ENCODE data around the gene AGPS. TPM values are rescaled to one million over a fixed set of nuclear protein-coding genes. Genes with fewer than 3 reads are reported as not detected.
A peak's percentile ranks its signal among the peaks of the same experiment; 100 is the strongest.
"Not testable (repeated sequence)": the region's sequence is repeated elsewhere in the genome, so short reads cannot be mapped to it uniquely, and the experiment has no call there.

AGPS gene
- total RNA-seq, 1 experiment from 2014 or later, result 89.0 TPM

DNA sequence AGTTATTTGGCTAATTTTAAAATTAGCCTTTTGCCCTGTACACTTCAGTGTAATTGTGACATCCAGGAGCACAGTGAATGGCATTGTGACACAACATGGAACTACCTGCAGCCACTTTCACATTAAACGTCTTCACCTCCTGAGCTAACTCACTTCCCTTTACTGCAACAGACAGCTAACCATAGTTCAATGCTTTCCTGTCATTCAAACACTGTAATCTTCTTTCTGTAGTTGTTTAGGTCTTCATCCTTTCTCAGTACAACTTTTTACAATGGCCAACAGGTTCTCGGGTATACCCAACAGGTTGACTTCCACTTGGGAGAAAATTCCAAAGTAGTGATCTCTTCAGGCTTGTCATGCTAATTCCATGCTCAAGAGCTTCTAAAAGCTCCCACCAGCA lies 8.6 kb upstream of the AGPS start:
- no peak for DNase-seq (ENCODE audit: low read depth)

DNA sequence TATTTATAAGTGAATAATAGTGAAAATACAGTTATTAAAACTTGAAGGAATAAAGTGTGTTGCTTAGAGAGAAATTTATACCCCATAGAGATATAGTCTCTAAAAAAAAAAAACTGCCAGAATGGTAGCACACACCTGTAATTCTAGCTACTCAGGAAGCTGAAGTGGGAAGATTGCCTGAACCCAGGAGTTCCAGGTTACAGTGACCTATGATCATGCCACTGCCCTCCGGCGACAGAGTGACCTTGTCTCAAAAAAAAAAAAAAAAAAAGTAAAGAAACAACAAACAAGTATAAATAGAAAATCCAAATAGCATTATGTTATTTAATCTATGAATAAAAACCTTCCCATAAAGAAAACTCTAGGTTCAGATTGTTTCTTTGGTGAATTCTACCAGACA lies 7.4 kb upstream of the AGPS start:
- no peak for DNase-seq (ENCODE audit: low read depth)

DNA sequence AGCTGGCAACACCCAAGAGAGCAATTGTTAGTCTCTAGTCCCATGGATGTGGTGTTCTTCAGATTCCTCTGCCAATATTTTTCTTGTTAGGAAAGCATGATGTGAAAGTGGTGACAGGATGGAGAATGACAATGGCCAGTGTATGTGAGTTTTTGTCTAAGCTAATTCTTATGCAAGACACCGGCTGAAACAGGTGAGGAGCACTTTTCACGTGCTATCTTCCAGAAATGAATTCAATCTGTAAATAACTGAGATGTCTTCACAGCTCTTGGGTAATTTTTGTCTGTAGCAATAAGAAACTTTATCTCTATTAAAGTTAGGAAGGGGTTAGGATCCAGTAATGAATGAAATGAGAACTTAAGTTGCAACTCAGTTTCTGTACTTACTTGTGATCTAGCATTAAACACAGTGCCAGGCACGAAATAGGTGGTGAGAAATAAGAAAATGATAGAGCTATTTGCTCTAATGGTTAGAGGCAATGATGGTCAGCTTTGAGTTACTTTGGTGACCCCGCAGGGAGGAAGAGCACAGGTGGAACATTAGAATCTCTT lies 676 bp upstream of the AGPS start:
- DNase-seq (ENCODE audit: low read depth), result no peak

DNA sequence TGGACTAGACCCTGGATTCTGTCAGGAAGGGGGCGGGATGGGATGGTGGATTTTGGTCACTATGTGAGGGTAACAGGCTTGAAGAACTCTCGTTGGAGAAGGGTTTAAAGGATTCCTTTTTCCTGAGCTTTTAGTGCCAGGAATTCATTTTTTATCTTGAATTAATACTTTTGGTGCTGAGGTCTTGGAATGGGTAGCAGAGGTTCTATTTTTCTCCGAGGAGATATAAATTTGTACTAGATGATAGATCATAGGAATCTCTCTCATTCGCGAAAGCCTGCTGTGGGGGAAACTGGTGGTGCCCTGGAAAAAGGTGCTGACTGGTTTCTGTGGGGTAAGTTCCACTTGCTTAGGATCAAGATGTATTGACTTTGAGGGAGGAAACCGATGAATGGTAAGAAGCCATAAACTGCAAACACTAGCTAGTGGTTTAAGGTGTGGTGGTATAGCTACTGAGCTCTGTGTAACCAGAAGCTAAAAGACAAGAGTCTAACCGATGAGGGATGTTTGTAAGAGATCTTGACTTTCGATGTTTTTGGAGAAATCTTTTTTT lies 706 bp downstream of the AGPS start:
- DNase-seq (ENCODE audit: low read depth), result no peak

DNA sequence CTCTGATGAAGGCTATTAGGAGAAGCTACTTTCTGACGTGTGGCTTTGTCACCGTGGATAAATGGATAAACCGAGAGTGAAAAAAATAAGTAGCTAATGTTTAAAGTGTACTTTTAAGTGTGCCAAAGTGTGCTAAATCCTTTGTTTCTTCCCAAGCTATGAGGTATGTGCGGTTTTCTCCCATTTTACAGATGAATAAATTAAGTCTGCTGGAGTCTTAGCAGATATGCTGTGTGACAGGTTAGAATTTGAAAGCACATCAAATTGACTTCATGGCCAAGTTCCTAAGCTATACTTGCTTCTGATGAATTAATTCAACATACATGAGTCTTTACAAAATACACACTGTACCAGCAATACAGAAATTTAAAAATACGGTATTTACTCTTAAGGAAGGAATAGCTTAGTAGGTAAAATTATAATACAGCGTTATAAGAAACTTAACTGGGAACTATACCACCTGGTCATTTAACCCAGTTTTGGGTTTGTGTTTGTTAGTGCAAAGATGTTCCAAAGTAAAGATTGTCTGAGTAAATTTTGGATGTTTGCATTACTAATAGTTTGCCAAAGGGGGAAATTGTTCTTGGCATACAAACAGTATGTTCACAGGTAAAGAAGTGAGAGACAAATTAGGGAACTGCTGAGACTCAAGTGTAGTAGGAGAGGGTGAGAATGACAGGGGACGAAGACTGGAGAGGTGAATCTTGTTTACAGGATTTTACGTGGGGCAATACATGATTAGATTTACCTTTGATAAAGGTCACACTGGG lies 1.4 kb downstream of the AGPS start:
- DNase-seq (ENCODE audit: low read depth), result no peak

DNA sequence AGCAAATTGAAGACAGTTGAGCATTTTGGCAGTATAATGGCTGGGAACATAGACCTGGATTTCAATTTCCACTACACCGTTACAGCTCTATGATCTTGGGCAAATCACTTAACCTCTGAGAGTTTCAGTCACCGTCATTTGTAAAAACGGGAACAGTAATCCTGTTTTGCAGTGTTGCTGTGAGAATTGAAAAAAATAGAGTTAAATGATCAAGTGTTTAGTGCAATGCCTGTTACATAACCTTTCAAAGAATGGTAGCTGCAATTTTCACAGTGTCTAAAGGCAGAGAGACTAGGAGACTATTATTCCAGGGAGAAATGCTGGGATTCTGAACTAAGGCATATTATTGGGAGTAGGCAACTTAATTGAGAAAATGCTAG lies 2.0 kb downstream of the AGPS start:
- DNase-seq (ENCODE audit: low read depth), result no peak

DNA sequence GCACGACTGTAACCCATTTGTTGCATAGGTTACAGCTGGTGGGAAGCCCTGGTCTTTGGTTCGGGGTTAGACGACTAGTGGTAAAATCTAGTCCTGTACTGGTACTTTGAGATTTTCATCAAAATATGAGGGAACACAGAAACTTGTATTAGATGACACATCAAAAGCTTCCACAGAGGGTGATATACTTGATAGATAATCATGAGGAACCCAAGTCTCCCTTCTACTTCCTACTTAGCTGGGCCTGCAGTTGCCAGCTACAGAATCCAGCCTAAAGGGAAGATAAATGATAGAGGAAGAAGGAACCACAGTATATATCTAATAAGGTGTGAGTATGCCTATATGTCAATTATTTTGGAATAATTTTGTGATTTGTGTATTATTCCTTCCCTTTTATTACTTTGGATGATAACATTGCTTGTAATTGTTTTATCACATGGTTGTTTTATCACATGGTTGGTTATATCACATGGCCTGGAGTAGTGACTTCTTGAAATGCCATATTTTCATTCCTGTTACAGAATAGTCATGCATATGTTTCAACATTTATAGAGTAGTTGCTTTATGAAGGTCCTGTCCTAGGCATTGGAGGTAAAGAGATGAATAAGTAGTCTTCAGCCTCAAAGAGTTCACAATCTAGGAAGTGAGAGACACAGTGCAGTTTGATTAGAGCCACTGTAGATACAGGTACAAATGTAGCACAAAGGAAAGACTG lies 2.9 kb downstream of the AGPS start:
- DNase-seq (ENCODE audit: low read depth), result no peak

DNA sequence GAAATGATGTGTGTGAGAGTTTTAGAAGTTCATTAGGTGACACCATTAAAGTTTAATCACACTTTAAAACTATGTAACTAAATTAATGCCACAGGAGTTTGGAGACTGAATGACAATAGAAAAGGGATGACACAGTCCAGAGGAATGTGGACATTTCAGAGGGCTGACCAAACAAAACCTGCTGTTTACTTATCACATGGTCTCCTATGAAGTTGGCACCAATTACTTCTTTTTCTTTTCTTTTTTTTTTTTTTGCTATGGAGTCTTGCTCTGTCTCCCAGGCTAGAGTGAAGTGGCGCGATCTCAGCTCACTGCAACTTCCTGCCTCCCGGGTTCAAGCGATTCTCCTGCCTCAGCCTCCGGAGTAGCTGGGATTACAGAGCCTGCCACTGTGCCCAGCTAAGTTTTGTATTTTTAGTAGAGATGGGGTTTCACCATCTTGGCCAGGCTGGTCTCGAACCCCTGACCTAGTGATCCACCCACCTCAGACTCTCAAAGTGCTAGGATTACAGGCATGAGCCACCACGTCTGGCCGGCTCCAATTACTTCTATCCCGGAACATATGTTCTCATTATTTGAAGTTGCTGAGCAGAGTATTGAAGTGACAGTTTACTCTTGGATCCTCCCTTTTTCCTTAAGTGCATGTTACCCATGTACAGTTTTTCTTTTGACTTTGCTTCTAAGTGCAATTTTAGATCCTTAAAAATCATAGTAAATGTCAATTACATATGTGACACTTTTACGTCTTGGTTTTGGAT lies 4.3 kb downstream of the AGPS start:
- DNase-seq (ENCODE audit: low read depth), result peak; percentile 86

DNA sequence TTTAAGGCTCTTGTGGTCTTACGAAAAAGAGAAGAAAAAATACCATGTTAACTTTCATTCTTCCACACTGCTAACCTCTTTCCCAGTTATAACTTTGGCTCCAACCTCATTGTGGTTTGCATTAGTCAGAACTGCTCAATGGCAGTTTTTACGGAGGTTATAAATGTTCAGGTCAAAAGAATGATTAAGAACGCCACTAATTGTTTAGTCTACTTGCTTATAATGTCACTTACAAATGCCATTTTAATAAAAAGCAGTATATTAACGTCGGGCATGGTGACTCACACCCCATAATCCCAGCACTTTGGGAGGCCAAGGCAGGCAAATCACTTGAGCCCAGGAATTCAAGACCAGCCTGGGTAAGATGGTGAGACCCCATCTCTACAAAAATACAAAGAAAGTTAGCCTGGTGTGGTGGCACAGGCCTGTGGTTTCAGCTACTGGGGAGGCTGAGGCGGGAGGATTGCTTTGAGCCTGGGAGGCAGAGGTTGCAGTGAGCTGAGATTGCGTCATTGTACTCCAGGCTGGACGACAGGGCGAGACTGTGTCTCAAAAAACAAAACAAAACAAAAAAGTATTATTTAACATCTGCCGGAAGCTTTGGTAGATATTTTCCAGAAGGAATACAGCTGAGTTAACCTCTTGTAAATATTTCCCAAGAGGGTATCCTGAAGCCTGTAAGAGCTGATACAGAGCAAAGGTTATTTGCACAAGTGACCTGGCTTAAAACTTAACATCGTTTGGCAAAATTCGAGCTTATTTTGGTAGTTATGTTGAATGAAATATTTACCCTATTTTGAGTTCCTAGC lies 5.1 kb downstream of the AGPS start:
- DNase-seq (ENCODE audit: low read depth), result peak; percentile 82

DNA sequence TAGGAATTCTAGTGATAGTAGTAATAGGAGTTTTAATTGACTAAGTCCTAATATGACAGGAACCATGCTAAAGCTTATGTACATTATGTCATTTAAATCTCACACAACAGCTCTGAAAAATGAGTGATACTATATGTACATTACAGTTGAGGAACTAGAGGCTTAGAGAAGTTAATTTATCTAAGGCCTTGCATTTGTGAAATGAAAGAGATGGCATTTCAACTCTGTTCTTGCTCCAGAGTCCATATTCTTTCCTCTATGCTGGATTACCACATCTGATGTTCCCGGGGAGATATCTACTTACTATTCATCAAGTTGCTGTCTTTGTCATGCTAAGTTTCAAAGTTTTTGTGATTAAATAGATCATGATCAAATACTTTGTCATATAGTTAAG lies 5.7 kb downstream of the AGPS start:
- no peak for DNase-seq (ENCODE audit: low read depth)

DNA sequence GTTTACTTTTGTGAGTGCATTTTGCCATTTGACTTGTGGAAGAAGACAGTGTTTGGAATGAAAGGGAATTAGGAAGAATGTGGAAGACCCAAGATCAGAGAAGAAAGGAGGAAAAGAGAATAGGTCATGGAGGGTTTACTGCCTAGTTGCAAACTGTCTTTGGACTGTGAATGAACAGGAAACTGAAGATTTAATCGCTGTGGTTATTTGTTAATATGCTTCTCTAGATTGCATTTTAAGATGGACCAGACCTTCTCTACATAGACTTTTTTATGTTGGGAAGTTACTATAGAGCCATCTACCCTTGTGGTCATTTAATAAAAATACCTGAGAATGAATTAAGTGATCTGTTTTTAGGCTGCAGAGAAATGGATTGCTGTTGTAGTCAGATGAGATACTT lies 6.2 kb downstream of the AGPS start:
- no peak for DNase-seq (ENCODE audit: low read depth)

DNA sequence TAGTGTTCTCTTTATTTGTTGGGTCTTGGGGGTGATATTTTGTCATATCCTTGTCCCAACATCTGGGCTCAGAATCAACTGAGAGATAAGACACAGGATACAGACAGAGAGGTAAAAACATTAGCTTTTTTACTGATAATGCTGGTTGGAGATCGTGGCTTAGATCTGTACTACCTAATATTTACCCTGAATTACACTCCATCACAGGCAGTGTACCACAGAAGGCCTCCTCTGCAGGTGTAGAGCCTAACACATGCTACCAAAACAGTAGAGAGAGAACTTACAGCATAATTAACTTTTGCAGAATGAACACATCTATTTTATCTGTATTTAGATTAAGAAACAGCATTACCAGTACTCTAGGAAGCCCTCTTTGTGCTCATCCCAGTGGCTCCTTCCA lies 6.8 kb downstream of the AGPS start:
- no peak for DNase-seq (ENCODE audit: low read depth)

DNA sequence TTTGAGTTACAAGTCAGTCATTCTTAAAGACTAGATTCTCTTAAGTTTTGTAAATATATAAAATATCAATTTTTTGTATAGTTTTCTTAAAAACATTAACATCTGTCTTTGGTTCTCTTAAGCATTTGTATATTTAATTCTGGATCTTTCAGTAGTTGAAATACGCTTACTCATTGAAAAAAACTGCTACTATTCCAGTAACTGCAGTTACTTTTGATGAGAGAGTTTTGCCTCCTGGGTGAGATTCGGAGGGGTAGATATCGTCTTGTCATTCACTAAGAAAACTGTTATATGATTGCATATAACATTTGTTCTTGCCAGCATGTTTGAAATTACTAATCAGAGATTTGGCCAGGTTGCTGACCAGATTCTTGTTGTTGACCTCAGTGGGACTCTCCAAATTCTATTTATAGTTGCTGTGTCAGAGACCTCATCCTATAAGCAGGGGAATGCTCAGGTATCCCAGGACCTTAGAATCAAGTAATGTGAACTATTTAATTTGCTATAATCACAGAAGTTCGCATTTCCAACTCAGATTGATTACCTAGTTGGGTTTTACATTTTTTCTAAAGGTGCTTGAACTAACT lies 7.9 kb downstream of the AGPS start:
- no peak for DNase-seq (ENCODE audit: low read depth)

DNA sequence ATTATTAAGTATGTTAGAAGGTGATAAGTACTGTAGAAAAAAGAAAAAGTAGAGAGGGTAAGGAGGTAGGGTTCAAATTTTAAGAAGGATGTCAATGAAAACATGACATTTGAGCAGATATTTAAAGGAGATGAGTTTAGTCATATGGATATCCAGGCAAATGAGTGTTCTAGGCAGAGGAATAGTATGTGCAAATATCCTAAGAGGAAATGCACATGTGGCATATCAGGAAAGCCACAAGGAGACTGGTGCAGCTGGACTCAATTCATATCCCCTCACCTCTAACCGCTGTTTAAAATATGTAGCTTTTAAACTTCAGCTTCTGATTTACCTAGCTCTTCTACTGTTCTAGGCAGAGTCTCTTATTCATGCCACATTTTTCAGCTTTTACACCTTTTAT lies 9.5 kb downstream of the AGPS start:
- DNase-seq (ENCODE audit: low read depth), result no peak

DNA sequence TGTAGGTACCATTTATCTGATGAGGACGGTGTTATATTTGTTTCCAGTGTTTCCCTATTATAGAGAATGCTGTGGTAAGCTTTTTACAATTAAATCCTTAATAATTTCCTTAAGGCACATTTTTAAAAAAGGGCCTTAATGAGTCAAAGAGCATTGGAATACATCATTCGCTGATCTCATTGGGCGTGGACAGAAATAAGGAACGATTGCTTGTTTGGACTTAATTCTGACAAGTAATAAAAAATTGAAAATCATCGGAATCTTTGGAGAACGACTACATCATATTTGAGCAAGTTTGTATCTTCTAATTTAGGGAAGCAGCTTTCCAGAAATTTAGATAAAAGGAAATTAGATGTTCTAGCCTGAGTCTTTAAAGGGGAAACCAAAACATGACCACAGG lies 11.3 kb downstream of the AGPS start:
- DNase-seq (ENCODE audit: low read depth), result no peak

DNA sequence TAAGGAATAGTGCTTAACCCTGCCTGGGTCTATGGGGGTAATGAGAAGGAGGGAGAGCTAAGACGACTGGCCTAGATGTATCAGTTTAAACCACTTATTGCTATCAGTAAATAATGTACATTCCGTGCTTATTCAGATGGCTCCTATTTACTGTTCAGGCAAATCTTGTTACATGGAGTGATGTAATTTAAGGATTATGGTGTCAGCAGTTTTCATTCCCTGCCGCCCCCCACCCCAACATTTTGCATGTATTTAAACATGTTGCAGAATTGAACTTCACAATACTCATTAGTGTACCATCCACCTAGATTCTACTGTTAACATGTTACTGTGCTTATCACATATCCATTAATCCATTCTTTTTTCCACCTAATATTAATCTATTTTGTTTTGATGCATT lies 11.7 kb downstream of the AGPS start:
- DNase-seq (ENCODE audit: low read depth), result no peak

DNA sequence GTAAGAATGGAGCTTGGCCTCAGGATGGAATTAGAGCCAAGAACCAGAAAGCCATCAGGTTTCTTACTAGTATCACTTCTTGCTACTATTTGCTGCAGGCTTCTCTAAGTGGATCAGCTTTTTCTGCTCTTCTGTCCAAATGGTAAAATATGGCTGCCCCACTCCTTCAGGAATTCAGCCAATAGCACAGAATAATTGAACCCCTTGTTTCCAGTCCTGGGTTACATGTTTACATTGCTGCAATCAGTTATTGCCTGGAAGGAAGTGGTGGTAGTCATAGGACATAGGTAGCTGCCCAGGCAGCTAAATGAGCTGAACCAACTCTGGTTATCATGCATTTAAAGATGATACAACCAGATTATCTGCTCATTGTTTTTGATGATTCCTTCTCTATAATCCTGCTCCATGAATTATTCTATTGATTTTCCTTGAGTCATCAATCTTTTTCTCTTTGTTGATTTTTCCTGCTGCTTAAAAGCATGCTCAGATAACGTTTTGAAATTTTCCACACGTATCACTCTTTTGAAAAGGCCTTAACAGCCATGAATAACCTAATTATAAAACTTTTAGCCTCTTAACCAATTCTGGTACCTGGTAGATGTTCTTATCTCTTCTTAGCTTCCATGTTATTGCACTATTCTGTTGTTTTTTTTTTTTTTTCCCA lies 12.6 kb downstream of the AGPS start:
- peak; percentile 37 for DNase-seq (ENCODE audit: low read depth)

DNA sequence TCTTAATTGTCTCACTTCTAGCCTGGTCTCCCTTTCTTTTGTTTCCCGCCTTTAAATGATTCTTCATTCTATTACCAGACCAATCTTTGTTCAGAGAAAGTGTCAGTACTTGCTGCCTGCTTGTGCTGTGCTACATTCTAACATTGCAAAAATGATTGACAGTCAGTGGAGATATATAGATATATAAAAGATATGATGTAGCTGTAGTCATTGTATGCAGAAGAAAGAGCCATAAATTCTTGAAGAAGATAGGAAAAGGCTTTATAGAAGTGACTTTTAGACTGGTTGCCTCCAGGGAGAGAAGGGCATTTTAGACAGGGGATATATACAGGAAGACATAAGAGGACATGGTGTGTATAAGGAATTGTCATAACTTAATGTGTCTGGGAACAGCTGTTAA lies 13.6 kb downstream of the AGPS start:
- DNase-seq (ENCODE audit: low read depth), result no peak

DNA sequence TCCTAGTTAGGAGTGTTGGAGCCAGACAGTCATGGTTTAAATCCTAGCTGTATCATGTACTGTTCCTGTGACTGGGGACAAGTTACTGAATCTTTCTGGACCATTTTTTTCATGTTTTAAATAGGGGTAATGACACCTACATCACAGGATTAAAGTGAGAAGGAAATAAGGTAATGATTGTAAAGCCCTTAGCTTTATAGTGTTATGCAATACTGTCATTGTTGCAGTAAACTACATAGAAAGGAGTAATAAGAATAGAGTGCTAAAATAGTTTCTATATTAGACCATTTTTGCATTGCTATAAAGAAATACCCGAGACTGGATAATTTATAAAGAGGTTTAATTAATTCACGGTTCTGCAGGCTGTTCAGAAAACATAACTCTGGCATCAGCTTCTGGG lies 14.5 kb downstream of the AGPS start:
- DNase-seq (ENCODE audit: low read depth), result no peak

DNA sequence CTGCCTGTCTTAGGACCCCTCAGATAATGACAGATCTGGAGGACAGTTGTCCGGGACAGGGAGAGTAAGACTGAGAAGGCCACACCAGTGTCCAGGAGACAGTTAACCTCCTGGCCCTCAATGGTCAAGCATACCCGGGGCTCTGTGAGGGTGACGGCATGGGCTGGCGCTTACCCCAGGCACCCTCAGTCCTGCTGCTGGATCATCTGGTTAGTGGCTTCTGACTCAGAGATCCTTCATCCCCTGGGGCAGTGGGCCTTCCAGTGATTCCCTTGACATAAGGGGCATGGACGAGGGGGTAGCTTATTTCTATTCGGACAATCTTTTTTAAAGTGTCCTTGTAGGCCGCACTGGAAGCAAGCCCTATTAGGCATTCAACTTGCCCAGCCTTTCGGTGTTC lies 18.1 kb downstream of the AGPS start:
- not testable (repeated sequence) for DNase-seq (ENCODE audit: low read depth)
